Cardiac septum (tissue), 1 donor: ENCODE measurements around the gene ZNG1C. TPM values are rescaled to one million over a fixed set of nuclear protein-coding genes. Genes with fewer than 3 reads are reported as not detected.
"Not testable (repeated sequence)": the region's sequence is repeated elsewhere in the genome, so short reads cannot be mapped to it uniquely, and the experiment has no call there.

Experiments used
- DNase-seq: peaks from one replicate; pipeline ENCODE4 v3.0.0-alpha.2; 2020; ENCODE audit warnings: low spot score
- intact Hi-C: fragments of 100-400 bp; cut with DNase I; formaldehyde crosslinking; loops from one replicate; pipeline ENCODE4 v1.14.0; 2022
- total RNA-seq: library from RNA; stranded (reverse); fragmentation: NEBNext Ultra II Directional; extraction: Animal tissue kit (Norgen Biotek cat#: 25700); gene quantifications from one replicate; pipeline ENCODE4 v1.2.1, GENCODE V29; 2021
- donor health status: DM: no; HTN: no; CAD: no.

Gene ZNG1C
- total RNA-seq, 1 donor from 2014 or later, result 14.0 TPM

GRCh38 chr9:68336639-68337339 lies 95.0 kb downstream of the ZNG1C start:
- intact Hi-C loops, DNase-seq: not testable (repeated sequence)

- intact Hi-C loops, DNase-seq: not testable (repeated sequence)
These were observed 96.2 kb downstream of the ZNG1C start for GRCh38 chr9:68338000-68338399.

- intact Hi-C loops, DNase-seq: not testable (repeated sequence)
These were observed 100.7 kb downstream of the ZNG1C start for GRCh38 chr9:68342265-68343025.

GRCh38 chr9:68343242-68343641 lies 101.5 kb downstream of the ZNG1C start:
- DNase-seq, intact Hi-C loops: not testable (repeated sequence)

- DNase-seq, intact Hi-C loops: not testable (repeated sequence)
These were observed 102.2 kb downstream of the ZNG1C start for GRCh38 chr9:68343992-68344391.

Other genes with a start within 250 kb of the ZNG1C start
- gene FOXD4L3, start 60.9 kb downstream of the ZNG1C start, total RNA-seq, result not detected
- 191 TPM for gene PGM5, start 114.6 kb downstream of the ZNG1C start, total RNA-seq